A549 (cell line): ENCODE results near the gene COPS9.

Experiments used
- CTCF ChIP-seq: fragments of >200 bp; sonication (Bioruptor Twin); formaldehyde crosslinking; IDR thresholded peaks from 3 replicates; pipeline ENCODE4 v1.5.1; 2016
- ESRRA ChIP-seq: fragments of 150-350 bp; IDR thresholded peaks from 2 replicates; pipeline ENCODE4 v1.6.1; 2014; ENCODE audit warnings: mild to moderate bottlenecking, low read length, borderline replicate concordance
- HDAC2 ChIP-seq: fragments of 200-600 bp; sonication (generic); IDR thresholded peaks from 2 replicates; pipeline ENCODE4 v1.6.1; 2016
- POLR2A ChIP-seq: IDR thresholded peaks from 2 replicates; pipeline ENCODE4 v1.6.1; 2012; ENCODE audit warnings: mild to moderate bottlenecking, low read length
- POLR2AphosphoS2 ChIP-seq: conservative IDR thresholded peaks from 2 replicates; pipeline ENCODE4 v1.6.1; 2012; ENCODE audit warnings: low read length, improper control_type of control experiment, inconsistent platforms
- REST ChIP-seq: fragments of 200-600 bp; sonication (generic); IDR thresholded peaks from 2 replicates; pipeline ENCODE4 v1.6.1; 2016; ENCODE audit warnings: antibody characterized with exemption, mild to moderate bottlenecking, moderate library complexity
- SMC3 ChIP-seq: fragments of >200 bp; sonication (Bioruptor Twin); formaldehyde crosslinking; IDR thresholded peaks from 3 replicates; pipeline ENCODE4 v1.6.1; 2018; ENCODE audit warnings: inconsistent platforms
- SREBF2 ChIP-seq: fragments of 450-650 bp; IDR thresholded peaks from 2 replicates; pipeline ENCODE4 v1.6.1; 2014; ENCODE audit warnings: mild to moderate bottlenecking, moderate library complexity

GRCh38 chr2:240109386-240109785 lies 26.7 kb downstream of the COPS9 start:
- TF ChIP-seq REST (no peak), SMC3 (no peak), CTCF (no peak), POLR2A (no peak), HDAC2 (no peak), POLR2AphosphoS2 (no peak), SREBF2 (no peak), ESRRA (no peak)
